Calu3 (cell line): ENCODE measurements around the gene DPRX. TPM values are rescaled to one million over a fixed set of nuclear protein-coding genes. Genes with fewer than 3 reads are reported as not detected.

ENCODE experiments used
- BruUV-seq: library from RNA; stranded (reverse); fragments of 400-500 nt; replicated peaks from 2 replicates; lab custom pipeline; 2021; lab: Mats Ljungman, UMichigan
- CTCF ChIA-PET: fragments of 300-600 bp; sonication (Branson Sonifier 250); formaldehyde crosslinking; loops from one replicate; lab custom pipeline; 2022; ENCODE audit warnings: antibody characterized with exemption; lab: Charles Lee
- DNase-seq: peaks from one replicate; pipeline ENCODE4 v3.0.0; 2022
- H3K27ac Mint-ChIP-seq: one replicate; pipeline ENCODE4 v1.8.0; 2022; ENCODE audit warnings: mixed read lengths; ENCODE audit not compliant: unreplicated experiment
- H3K27me3 Mint-ChIP-seq: one replicate; pipeline ENCODE4 v1.8.0; 2022; ENCODE audit warnings: mixed read lengths; ENCODE audit not compliant: unreplicated experiment
- H3K36me3 Mint-ChIP-seq: one replicate; pipeline ENCODE4 v1.8.0; 2022; ENCODE audit warnings: mild to moderate bottlenecking, moderate library complexity, mixed read lengths; ENCODE audit not compliant: insufficient read depth, unreplicated experiment
- H3K4me1 Mint-ChIP-seq: one replicate; pipeline ENCODE4 v1.8.0; 2022; ENCODE audit warnings: mild to moderate bottlenecking, low read depth, mixed read lengths; ENCODE audit not compliant: unreplicated experiment
- H3K4me3 Mint-ChIP-seq: one replicate; pipeline ENCODE4 v1.8.0; 2022; ENCODE audit warnings: mild to moderate bottlenecking, low read depth, moderate library complexity, mixed read lengths; ENCODE audit not compliant: unreplicated experiment
- H3K9me3 Mint-ChIP-seq: one replicate; pipeline ENCODE4 v1.8.0; 2022; ENCODE audit warnings: low read depth, mixed read lengths; ENCODE audit not compliant: unreplicated experiment
- intact Hi-C: fragments of 100-400 bp; cut with micrococcal nuclease; formaldehyde crosslinking; loops from one replicate; pipeline ENCODE4 v1.10.0; 2022; ENCODE audit not compliant: unreplicated experiment
- total RNA-seq: library from RNA; stranded (reverse); gene quantifications from 2 replicates; pipeline ENCODE4 v1.2.3, GENCODE V29; 2022
- TF ChIP-seq, protein P1 (sequence below): fragments of 200-600 bp; IDR thresholded peaks from one replicate; pipeline ENCODE4 v1.8.0; 2022; ENCODE audit warnings: antibody characterized with exemption; ENCODE audit not compliant: unreplicated experiment

Gene DPRX
- total RNA-seq, 1 experiment from 2014 or later, result not detected

GRCh38 chr19:53600217-53600616, 31.6 kb upstream of the DPRX start:
- CTCF ChIA-PET, result interaction anchor here (0.6 to 0.8 kb wide), 2 partner anchors 18 to 199 kb away, joined by 3 read pairs; no protein-coding TSS in a partner anchor
- intact Hi-C loops, result no loop called here
- Mint-ChIP-seq H3K27ac (no peak overlapping the region), H3K9me3 (peaks cover 9% of the 10 kb centered on the region), H3K27me3 (no peaks in the 10 kb centered on the region), H3K36me3 (no peaks in the 10 kb centered on the region), H3K4me3 (no peak overlapping the region), H3K4me1 (no peaks in the 10 kb centered on the region)
- TF ChIP-seq, protein P1, sequence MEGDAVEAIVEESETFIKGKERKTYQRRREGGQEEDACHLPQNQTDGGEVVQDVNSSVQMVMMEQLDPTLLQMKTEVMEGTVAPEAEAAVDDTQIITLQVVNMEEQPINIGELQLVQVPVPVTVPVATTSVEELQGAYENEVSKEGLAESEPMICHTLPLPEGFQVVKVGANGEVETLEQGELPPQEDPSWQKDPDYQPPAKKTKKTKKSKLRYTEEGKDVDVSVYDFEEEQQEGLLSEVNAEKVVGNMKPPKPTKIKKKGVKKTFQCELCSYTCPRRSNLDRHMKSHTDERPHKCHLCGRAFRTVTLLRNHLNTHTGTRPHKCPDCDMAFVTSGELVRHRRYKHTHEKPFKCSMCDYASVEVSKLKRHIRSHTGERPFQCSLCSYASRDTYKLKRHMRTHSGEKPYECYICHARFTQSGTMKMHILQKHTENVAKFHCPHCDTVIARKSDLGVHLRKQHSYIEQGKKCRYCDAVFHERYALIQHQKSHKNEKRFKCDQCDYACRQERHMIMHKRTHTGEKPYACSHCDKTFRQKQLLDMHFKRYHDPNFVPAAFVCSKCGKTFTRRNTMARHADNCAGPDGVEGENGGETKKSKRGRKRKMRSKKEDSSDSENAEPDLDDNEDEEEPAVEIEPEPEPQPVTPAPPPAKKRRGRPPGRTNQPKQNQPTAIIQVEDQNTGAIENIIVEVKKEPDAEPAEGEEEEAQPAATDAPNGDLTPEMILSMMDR, result no peak
- no TSS peak for BruUV-seq
- DNase-seq, result no peak

GRCh38 chr19:53606031-53606430, 25.8 kb upstream of the DPRX start:
- intact Hi-C loops, result no loop called here
- no peak overlapping the region for H3K4me3 Mint-ChIP-seq
- no peak overlapping the region for H3K27ac Mint-ChIP-seq
- H3K27me3 Mint-ChIP-seq, result no peaks in the 10 kb centered on the region
- CTCF ChIA-PET, result no interaction called here
- peaks cover 8% of the 10 kb centered on the region for H3K36me3 Mint-ChIP-seq
- no peak for DNase-seq
- TF ChIP-seq, protein P1, result no peak
- no peaks in the 10 kb centered on the region for H3K4me1 Mint-ChIP-seq
- no TSS peak for BruUV-seq
- peaks cover 11% of the 10 kb centered on the region for H3K9me3 Mint-ChIP-seq

GRCh38 chr19:53608381-53608780, 23.4 kb upstream of the DPRX start:
- Mint-ChIP-seq H3K4me3 (no peak overlapping the region), H3K4me1 (no peaks in the 10 kb centered on the region), H3K36me3 (peaks cover 8% of the 10 kb centered on the region), H3K9me3 (peaks cover 8% of the 10 kb centered on the region), H3K27ac (no peak overlapping the region), H3K27me3 (no peaks in the 10 kb centered on the region)
- intact Hi-C loops, result no loop called here
- TF ChIP-seq, protein P1, result no peak
- DNase-seq, result no peak
- CTCF ChIA-PET, result no interaction called here
- no TSS peak for BruUV-seq

- TF ChIP-seq, protein P1, result no peak
- Mint-ChIP-seq H3K27me3 (no peaks in the 10 kb centered on the region), H3K9me3 (peaks cover 4% of the 10 kb centered on the region), H3K36me3 (peaks cover 4% of the 10 kb centered on the region), H3K27ac (no peak overlapping the region), H3K4me3 (no peak overlapping the region), H3K4me1 (no peaks in the 10 kb centered on the region)
- no peak for DNase-seq
- intact Hi-C loops, result no loop called here
- no TSS peak for BruUV-seq
- CTCF ChIA-PET, result no interaction called here
Measured at GRCh38 chr19:53612762-53613526, 18.9 kb upstream of the DPRX start.
